Nephron progenitor cell (in vitro differentiated cells): ENCODE measurements around the gene PSPC1.

Experiments used
- DNase-seq: peaks from one replicate; pipeline ENCODE4 v3.0.0; 2021
- H3K27ac Mint-ChIP-seq: 2 replicates; pipeline ENCODE4 v1.8.0; 2021; ENCODE audit warnings: mild to moderate bottlenecking, moderate library complexity, mixed read lengths
- H3K27me3 Mint-ChIP-seq: 2 replicates; pipeline ENCODE4 v1.8.0; 2021; ENCODE audit warnings: mild to moderate bottlenecking, low read depth, mixed read lengths; ENCODE audit not compliant: poor library complexity
- H3K36me3 Mint-ChIP-seq: 2 replicates; pipeline ENCODE4 v1.8.0; 2021; ENCODE audit warnings: low read depth, mixed read lengths
- H3K4me1 Mint-ChIP-seq: 2 replicates; pipeline ENCODE4 v1.8.0; 2021; ENCODE audit warnings: mixed read lengths
- H3K4me3 Mint-ChIP-seq: 2 replicates; pipeline ENCODE4 v1.8.0; 2021; ENCODE audit warnings: mild to moderate bottlenecking, moderate library complexity, mixed read lengths
- H3K9me3 Mint-ChIP-seq: 2 replicates; pipeline ENCODE4 v1.8.0; 2021; ENCODE audit warnings: mild to moderate bottlenecking, moderate library complexity, mixed read lengths
- TF ChIP-seq, protein P1 (sequence below): fragments of 200-600 bp; sonication (generic); IDR thresholded peaks from 2 replicates; pipeline ENCODE4 v1.5.0; 2021; ENCODE audit warnings: antibody characterized with exemption

The PSPC1 gene

DNA sequence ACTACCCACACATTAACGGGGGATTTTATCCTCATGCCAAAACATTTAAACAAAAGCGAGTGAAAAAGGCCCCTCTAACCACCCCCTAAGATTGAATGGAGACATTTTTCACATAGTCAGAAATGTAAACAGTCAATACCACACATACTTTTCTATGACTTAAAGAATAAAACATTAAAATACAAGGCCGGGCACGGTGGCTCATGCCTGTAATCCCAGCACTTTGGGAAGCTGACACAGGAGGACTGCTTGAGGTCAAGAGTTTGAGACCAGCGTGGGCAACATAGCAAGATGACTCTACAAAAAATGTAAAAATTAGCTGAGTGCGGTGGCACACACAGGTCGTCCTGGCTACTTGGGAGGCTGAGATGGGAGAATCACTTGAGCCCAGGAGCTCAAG is 102.0 kb downstream of the PSPC1 start:
- DNase-seq, result no peak
- TF ChIP-seq, protein P1, sequence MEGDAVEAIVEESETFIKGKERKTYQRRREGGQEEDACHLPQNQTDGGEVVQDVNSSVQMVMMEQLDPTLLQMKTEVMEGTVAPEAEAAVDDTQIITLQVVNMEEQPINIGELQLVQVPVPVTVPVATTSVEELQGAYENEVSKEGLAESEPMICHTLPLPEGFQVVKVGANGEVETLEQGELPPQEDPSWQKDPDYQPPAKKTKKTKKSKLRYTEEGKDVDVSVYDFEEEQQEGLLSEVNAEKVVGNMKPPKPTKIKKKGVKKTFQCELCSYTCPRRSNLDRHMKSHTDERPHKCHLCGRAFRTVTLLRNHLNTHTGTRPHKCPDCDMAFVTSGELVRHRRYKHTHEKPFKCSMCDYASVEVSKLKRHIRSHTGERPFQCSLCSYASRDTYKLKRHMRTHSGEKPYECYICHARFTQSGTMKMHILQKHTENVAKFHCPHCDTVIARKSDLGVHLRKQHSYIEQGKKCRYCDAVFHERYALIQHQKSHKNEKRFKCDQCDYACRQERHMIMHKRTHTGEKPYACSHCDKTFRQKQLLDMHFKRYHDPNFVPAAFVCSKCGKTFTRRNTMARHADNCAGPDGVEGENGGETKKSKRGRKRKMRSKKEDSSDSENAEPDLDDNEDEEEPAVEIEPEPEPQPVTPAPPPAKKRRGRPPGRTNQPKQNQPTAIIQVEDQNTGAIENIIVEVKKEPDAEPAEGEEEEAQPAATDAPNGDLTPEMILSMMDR, result no peak
- H3K9me3 Mint-ChIP-seq, result no peaks in the 10 kb centered on the region
- no peak overlapping the region for H3K4me3 Mint-ChIP-seq
- no peak overlapping the region for H3K27ac Mint-ChIP-seq
- H3K27me3 Mint-ChIP-seq, result no peaks in the 10 kb centered on the region
- peaks cover 34% of the 10 kb centered on the region for H3K36me3 Mint-ChIP-seq
- no peaks in the 10 kb centered on the region for H3K4me1 Mint-ChIP-seq

DNA sequence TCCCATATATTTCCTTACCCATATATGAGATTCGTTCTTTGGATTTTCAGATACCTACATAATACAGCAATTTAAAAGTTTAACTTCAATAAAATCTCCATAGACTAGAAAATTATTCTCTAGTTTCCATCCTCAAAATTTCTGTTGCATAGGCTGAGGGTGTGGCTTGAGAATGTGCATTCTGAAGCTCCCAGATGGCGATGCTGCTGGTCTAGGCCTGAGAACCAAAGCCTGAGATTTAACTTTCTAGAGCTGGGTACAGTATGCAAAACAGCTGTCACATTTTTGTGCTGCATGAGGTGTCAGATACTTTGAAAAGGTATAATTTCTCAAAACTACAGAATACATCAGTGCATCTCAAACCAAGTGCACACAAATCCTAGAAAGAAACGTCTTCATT is 106.6 kb downstream of the PSPC1 start:
- TF ChIP-seq, protein P1, result no peak
- Mint-ChIP-seq H3K4me1 (peaks cover 4% of the 10 kb centered on the region), H3K4me3 (no peak overlapping the region), H3K9me3 (no peaks in the 10 kb centered on the region), H3K27me3 (no peaks in the 10 kb centered on the region), H3K27ac (peak overlapping the region; percentile 85), H3K36me3 (peaks cover 60% of the 10 kb centered on the region)
- DNase-seq, result no peak

DNA sequence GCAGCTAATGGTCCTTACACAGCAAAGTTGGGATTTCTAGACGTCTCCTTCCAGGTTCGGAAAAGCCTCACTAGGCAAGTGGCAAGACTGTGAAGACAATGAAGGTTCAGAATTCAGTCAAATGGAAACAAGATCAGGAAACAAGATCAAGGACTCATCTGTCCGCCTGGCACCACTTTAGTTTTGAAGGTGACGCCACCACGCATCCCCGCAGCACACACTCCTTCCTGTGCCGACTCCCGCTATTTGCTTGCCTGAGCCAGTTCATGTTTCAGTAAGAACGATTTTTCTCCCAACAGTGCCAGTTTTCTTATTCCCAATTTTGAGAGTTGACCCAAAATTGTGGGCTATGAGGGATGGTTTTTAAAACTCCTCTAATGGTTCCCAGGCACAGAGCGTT is 107.8 kb downstream of the PSPC1 start:
- Mint-ChIP-seq H3K4me3 (no peak overlapping the region), H3K27ac (peak overlapping the region; percentile 51), H3K27me3 (no peaks in the 10 kb centered on the region), H3K9me3 (no peaks in the 10 kb centered on the region), H3K36me3 (peaks cover 66% of the 10 kb centered on the region), H3K4me1 (peaks cover 4% of the 10 kb centered on the region)
- TF ChIP-seq, protein P1, result no peak
- DNase-seq, result no peak

DNA sequence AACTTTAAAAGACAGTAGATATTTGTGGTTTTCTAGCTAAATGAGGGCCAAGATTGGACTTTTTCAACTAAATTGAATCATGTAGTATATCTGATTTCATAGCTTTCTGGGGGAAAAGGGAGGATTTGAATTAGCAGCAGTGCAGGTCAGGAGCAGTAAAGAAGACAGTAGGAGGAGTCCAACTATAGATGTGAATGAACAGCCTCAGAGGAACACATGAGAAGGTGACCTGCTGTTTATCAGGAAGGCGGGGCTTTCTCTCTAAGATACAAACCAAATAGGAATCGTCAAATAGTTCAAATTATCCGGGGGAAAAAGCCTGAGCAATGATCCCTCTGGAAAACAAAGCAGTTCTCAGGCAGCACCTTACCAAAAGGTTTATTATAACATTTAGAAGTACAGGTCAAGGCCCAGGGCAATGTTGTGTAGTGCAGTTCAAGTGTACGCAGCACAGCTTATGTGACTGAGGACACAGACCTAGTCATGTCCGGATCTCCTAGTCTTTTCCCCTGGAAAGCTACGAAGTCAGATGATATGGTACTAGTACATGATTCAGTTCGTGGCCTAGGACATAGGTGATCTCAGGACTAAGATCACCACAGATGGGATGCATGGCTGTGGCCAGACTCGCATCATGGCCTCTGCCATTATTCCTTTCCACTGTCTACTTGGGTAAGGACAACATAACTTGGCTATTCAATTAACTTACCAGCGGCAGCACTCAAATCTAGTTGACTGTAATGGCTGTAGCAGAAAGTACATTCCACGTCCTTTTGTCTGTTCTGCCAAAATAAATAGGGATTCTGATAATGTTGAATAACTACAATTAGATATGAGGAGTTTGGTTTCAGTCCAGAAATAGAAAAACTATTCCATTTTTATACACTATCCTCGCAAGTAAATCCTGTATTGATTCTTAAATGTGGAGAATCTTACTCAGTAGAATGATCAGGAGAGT is 109.0 kb downstream of the PSPC1 start:
- Mint-ChIP-seq H3K27me3 (no peaks in the 10 kb centered on the region), H3K4me3 (no peak overlapping the region), H3K4me1 (peaks cover 4% of the 10 kb centered on the region), H3K27ac (peak overlapping the region; percentile 62), H3K36me3 (peaks cover 67% of the 10 kb centered on the region), H3K9me3 (no peaks in the 10 kb centered on the region)
- TF ChIP-seq, protein P1, result no peak
- no peak for DNase-seq

DNA sequence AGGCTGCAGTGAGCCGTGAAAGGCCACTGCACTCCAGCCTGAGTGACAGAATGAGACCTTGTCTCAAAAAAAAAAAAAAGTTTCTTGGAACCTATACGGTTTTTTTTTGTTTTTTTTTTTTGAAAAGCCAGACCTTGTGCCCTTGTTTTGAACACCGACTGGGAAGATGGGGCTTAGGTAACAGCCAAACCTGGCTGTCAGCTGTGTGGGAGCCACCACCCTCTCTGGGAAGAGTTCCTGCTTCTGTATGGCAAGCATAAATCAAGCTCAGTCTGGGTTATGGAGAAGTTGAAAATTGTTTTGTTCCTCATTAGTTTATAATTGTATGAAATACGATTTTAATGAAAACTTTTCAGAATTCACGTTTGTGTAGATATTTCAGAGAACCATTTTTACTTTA is 109.8 kb downstream of the PSPC1 start:
- Mint-ChIP-seq H3K9me3 (no peaks in the 10 kb centered on the region), H3K27me3 (no peaks in the 10 kb centered on the region), H3K4me3 (no peak overlapping the region), H3K36me3 (peaks cover 73% of the 10 kb centered on the region), H3K27ac (no peak overlapping the region), H3K4me1 (peaks cover 4% of the 10 kb centered on the region)
- no peak for DNase-seq
- TF ChIP-seq, protein P1, result no peak

DNA sequence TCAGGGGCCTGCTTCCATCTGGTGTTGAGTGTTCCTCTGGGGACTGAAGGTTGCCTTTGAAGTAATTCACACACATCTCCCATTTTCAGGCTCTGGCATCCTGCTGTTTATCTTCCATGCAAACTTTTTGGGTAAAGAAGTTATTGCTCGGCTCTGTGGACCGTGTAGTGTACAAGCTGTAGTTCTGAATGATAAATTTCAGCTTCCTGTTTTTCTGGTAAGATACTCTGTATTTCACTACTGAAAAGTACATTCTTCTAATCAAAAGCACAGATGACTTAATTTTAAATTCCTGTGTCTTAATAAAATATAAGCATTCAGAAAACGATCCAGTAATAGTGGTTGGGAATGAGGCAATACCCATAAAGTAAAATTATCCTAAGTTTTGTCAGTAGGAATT is 112.6 kb downstream of the PSPC1 start:
- peak overlapping the region; percentile 74 for H3K27ac Mint-ChIP-seq
- no peak for DNase-seq
- H3K27me3 Mint-ChIP-seq, result no peaks in the 10 kb centered on the region
- TF ChIP-seq, protein P1, result no peak
- H3K36me3 Mint-ChIP-seq, result peaks cover 62% of the 10 kb centered on the region
- H3K4me1 Mint-ChIP-seq, result peaks cover 6% of the 10 kb centered on the region
- no peaks in the 10 kb centered on the region for H3K9me3 Mint-ChIP-seq
- H3K4me3 Mint-ChIP-seq, result no peak overlapping the region
